Chondrocyte (in vitro differentiated cells): ENCODE results near the gene FARP1. TPM values are rescaled to one million over a fixed set of nuclear protein-coding genes. Genes with fewer than 3 reads are reported as not detected.
A peak's percentile ranks its signal among the peaks of the same experiment; 100 is the strongest.

ENCODE experiments used
- DNase-seq: peaks from one replicate; pipeline ENCODE4 v3.0.0; 2021; ENCODE audit warnings: mixed read lengths, low spot score
- H3K27ac Mint-ChIP-seq: one replicate; pipeline ENCODE4 v1.8.0; 2021; ENCODE audit warnings: mild to moderate bottlenecking, moderate library complexity, mixed read lengths; ENCODE audit not compliant: unreplicated experiment
- H3K27me3 Mint-ChIP-seq: 2 replicates; pipeline ENCODE4 v1.8.0; 2021; ENCODE audit warnings: low read depth, mixed read lengths
- H3K36me3 Mint-ChIP-seq: 2 replicates; pipeline ENCODE4 v1.8.0; 2021; ENCODE audit warnings: low read depth, mixed read lengths
- H3K4me1 Mint-ChIP-seq: 2 replicates; pipeline ENCODE4 v1.8.0; 2021; ENCODE audit warnings: low read depth, mild to moderate bottlenecking, mixed read lengths
- H3K4me3 Mint-ChIP-seq: one replicate; pipeline ENCODE4 v1.8.0; 2021; ENCODE audit warnings: mild to moderate bottlenecking, moderate library complexity, mixed read lengths; ENCODE audit not compliant: unreplicated experiment
- H3K9me3 Mint-ChIP-seq: 2 replicates; pipeline ENCODE4 v1.8.0; 2021; ENCODE audit warnings: low read depth, mixed read lengths
- CTCF ChIP-seq: fragments of 200-600 bp; sonication (generic); IDR thresholded peaks from 2 replicates; pipeline ENCODE4 v1.5.0; 2021; ENCODE audit warnings: antibody characterized with exemption, mild to moderate bottlenecking, moderate library complexity
- total RNA-seq: library from RNA; stranded (reverse); gene quantifications from 3 replicates; pipeline ENCODE4 v1.2.1, GENCODE V29; 2021

The FARP1 gene
- total RNA-seq, 1 donor from 2014 or later, result 331 TPM

DNA sequence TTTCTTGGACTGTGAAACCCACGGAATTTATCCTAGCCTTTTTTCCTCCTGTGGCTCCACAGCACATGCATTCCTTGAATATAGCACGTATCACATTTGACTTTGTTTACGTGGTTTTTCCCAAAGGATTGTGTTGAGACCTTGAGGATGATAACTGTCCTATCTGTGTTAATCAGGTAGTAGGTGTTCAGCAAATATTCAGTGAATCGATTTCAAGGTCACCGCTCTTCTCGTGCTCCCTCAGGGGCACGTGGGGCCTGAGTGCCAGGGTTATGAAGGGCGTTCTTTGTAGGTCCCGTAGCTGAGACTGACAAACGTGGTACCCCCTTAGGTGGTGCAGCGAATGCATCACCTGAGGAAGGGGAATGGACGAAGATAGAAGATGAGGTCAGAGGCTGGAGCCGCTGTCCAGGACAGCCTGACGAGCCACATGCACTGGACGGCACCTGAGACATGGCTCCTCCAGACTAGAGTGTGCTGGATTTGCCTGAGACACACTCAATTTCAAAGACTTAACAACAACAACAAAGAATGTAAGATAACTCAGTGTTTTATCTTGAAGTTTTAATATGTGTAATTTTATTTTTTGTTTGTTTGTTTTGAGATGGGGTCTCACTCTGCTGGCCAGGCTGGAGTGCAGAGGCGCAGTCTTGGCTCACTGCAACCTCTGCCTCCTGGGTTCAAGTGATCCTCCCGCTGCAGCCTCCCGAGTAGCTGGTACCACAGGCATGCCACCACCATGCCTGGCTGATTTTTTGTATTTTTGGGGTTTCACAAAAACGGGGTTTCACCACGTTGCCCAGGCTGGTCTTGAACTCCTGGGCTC lies 165.4 kb downstream of the FARP1 start:
- Mint-ChIP-seq H3K27ac (peak overlapping the region; percentile 81), H3K36me3 (peaks cover 6% of the 10 kb centered on the region)

DNA sequence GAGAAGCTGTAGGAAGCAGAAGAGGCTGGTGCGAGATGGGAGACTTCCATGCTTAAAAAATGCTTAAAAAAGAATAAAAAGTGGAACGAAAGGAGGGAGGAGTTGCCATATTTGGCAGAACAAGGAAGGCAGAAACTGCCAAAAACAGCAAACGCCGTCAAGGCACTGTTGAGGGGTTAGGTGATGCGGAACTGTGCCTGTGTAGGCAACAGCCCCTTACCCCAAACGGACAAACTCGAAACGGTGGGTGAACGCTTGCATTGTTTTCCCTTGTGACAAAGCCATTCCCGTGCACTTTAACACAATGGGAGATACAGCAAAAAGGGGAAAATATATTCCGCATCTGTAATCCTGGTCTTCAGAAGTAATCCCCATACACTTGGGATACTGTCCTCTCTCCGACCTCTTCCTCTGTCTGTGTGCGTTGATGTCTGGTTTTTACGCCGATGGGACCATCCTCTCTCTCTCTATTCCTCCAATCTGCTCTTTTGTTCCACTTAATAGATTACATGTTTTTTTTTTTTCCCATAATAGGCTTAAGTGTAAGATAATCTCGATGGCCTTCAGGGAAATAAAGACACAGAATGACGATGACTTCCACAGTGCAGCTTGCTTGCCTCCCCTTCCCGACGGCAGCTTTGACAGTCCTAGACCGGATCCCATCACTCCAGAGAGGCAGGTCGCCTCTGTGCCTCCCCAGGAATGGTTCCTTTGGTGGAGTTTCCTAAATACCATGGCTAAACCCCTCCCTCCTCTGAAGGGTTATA lies 166.9 kb downstream of the FARP1 start:
- no peaks in the 10 kb centered on the region for H3K27me3 Mint-ChIP-seq
- peaks cover 8% of the 10 kb centered on the region for H3K36me3 Mint-ChIP-seq
- peaks cover 2% of the 10 kb centered on the region for H3K9me3 Mint-ChIP-seq
- H3K27ac Mint-ChIP-seq, result peak overlapping the region; percentile 57
- H3K4me1 Mint-ChIP-seq, result peaks cover 64% of the 10 kb centered on the region
- DNase-seq, result no peak
- TF ChIP-seq CTCF, result no peak
- H3K4me3 Mint-ChIP-seq, result no peak overlapping the region

More for the DNA sequence above, 165.4 kb downstream of the FARP1 start:
- H3K4me3 Mint-ChIP-seq, result peak overlapping the region; percentile 19
- TF ChIP-seq CTCF, result no peak
- H3K4me1 Mint-ChIP-seq, result peaks cover 70% of the 10 kb centered on the region
- H3K9me3 Mint-ChIP-seq, result peaks cover 2% of the 10 kb centered on the region
- no peak for DNase-seq
- no peaks in the 10 kb centered on the region for H3K27me3 Mint-ChIP-seq

DNA sequence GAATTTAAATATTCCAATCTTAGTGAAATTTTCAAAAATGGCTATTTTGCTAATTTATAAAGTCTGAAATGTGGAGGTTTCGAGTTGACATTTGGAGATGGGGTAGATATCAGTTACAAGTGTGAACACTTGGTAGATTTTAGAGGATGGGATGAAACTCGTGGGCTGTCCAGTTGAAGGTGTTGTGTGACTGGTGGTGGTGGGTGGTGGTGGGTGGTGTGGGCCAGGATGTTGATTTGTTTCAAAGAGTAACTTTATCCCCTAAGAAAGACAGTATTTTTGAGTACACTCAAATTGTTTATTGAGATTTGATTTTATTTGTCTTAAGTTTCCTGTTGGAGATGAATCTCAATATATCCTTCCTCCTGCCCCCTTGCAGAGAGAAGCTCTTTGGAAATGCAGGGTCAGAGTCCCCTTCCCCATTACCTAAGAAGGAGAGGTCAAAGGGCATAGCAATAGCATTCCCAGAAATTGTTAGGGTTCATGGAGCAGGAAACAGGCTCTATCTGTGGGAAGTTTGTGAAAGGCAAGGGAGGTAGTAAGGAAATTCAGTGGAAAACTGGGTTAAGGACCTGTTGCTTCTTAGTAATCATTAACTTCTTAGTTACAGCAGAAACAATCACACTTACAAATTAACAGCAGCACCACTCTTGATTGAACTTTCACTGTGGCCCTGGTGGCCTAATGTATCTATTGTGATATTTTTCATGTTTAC lies 167.7 kb downstream of the FARP1 start:
- no peaks in the 10 kb centered on the region for H3K27me3 Mint-ChIP-seq
- peaks cover 2% of the 10 kb centered on the region for H3K9me3 Mint-ChIP-seq
- H3K27ac Mint-ChIP-seq, result peak overlapping the region; percentile 28
- peaks cover 69% of the 10 kb centered on the region for H3K4me1 Mint-ChIP-seq
- no peak for TF ChIP-seq CTCF
- no peak overlapping the region for H3K4me3 Mint-ChIP-seq
- H3K36me3 Mint-ChIP-seq, result peaks cover 8% of the 10 kb centered on the region
- no peak for DNase-seq

- H3K27ac Mint-ChIP-seq, result no peak overlapping the region
- peaks cover 5% of the 10 kb centered on the region for H3K36me3 Mint-ChIP-seq
Observed at GRCh38 chr13:98311200-98311548, 168.3 kb downstream of the FARP1 start.

More at GRCh38 chr13:98311200-98311548, 168.3 kb downstream of the FARP1 start:
- Mint-ChIP-seq H3K4me3 (no peak overlapping the region), H3K9me3 (no peaks in the 10 kb centered on the region), H3K4me1 (peaks cover 69% of the 10 kb centered on the region), H3K27me3 (no peaks in the 10 kb centered on the region)
- TF ChIP-seq CTCF, result no peak
- DNase-seq, result no peak
